Activated CD4-positive, alpha-beta T cell treated with anti-CD3 and anti-CD28 coated beads, Interleukin-2, amount 50 U/mL, for 4 hours (primary cell): Measurements from ENCODE around the gene MROH7.
A peak's percentile ranks its signal among the peaks of the same experiment; 100 is the strongest.

Experiments used
- DNase-seq, 2 experiments: peaks; one replicate each; pipeline ENCODE4 v3.0.0-alpha.2; 2020

Gene MROH7

GRCh38 chr1:54701066-54701465, 59.5 kb downstream of the MROH7 start:
- DNase-seq: no peak

GRCh38 chr1:54701996-54702395, 60.4 kb downstream of the MROH7 start:
- DNase-seq: no peak

GRCh38 chr1:54703471-54703870, 61.9 kb downstream of the MROH7 start:
- DNase-seq: no peak

- DNase-seq: no peak
These were observed 63.6 kb downstream of the MROH7 start for GRCh38 chr1:54705153-54705552.

GRCh38 chr1:54706419-54706818, 64.8 kb downstream of the MROH7 start:
- no peak for DNase-seq

- no peak for DNase-seq
These were observed 66.8 kb downstream of the MROH7 start for GRCh38 chr1:54708385-54708784.

GRCh38 chr1:54709547-54710292, 68.1 kb downstream of the MROH7 start:
- DNase-seq: no peak

- no peak for DNase-seq
These were observed 68.8 kb downstream of the MROH7 start for GRCh38 chr1:54710434-54710833.

GRCh38 chr1:54710841-54711240, 69.3 kb downstream of the MROH7 start:
- no peak for DNase-seq

GRCh38 chr1:54711536-54711935, 70.0 kb downstream of the MROH7 start:
- no peak for DNase-seq

GRCh38 chr1:54714881-54715492, 73.4 kb downstream of the MROH7 start:
- DNase-seq: no peak

GRCh38 chr1:54715493-54716298, 74.1 kb downstream of the MROH7 start, which contains the start of gene TTC4:
Gene TTC4, plus strand, starts transcription at chr1:54715861. Its CDS starts 48 bp downstream, at chr1:54715909.
- peak; percentile 71 to 77 for DNase-seq

- no peak for DNase-seq
These were observed 74.9 kb downstream of the MROH7 start for GRCh38 chr1:54716299-54717047.

- no peak for DNase-seq
These were observed 80.1 kb downstream of the MROH7 start for GRCh38 chr1:54721719-54722118.

GRCh38 chr1:54723985-54724384, 82.4 kb downstream of the MROH7 start:
- no peak for DNase-seq

GRCh38 chr1:54724771-54725170, 83.2 kb downstream of the MROH7 start:
- no peak for DNase-seq

GRCh38 chr1:54728027-54728426, 86.4 kb downstream of the MROH7 start:
- DNase-seq: no peak

GRCh38 chr1:54736685-54737084, 95.1 kb downstream of the MROH7 start:
- DNase-seq: no peak

GRCh38 chr1:54738244-54738643, 96.7 kb downstream of the MROH7 start:
- DNase-seq: no peak

- DNase-seq: no peak
These were observed 99.9 kb downstream of the MROH7 start for GRCh38 chr1:54741531-54741930.

GRCh38 chr1:54742282-54742681, 100.7 kb downstream of the MROH7 start:
- no peak for DNase-seq

GRCh38 chr1:54743416-54744226, 102.0 kb downstream of the MROH7 start:
- DNase-seq: no peak
